HCT116 (cell line): ENCODE data around the gene MDP1. TPM values are rescaled to one million over a fixed set of nuclear protein-coding genes. Genes with fewer than 3 reads are reported as not detected.

Source experiments
- ATAC-seq: fragments of 200-7000 bp; cut with Tn5 transposase; 2 replicates; pipeline ENCODE4 v1.9.1; 2020; ENCODE audit warnings: mild to moderate bottlenecking, moderate library complexity
- BruUV-seq: library from RNA; stranded (reverse); fragments of 400-500 nt; replicated peaks from 2 replicates; lab custom pipeline; 2021; lab: Mats Ljungman, UMichigan
- CTCF ChIA-PET: fragments of 300-600 bp; sonication (Branson Sonifier 250); formaldehyde crosslinking; loops from one replicate; lab custom pipeline; 2021; ENCODE audit warnings: antibody characterized with exemption; lab: Charles Lee
- POLR2A ChIA-PET: fragments of 300-600, 350-600 bp; sonication (Branson Sonifier 250); formaldehyde crosslinking; loops from one replicate; lab custom pipeline; 2021; ENCODE audit warnings: antibody characterized with exemption; lab: Charles Lee
- RAD21 ChIA-PET, 2 experiments: fragments of 300-600 bp; sonication (Branson Sonifier 250); formaldehyde crosslinking; loops; one replicate each; lab custom pipeline; 2023; ENCODE audit warnings: low total read pairs in 2 of 2; ENCODE audit not compliant: uncharacterized antibody in 2 of 2, unreplicated experiment in 2 of 2, low non-redundant PET in 1 of 2; lab: Charles Lee
- DNase-seq: peaks from one replicate; pipeline ENCODE4 v3.0.0-alpha.2; 2010; ENCODE audit warnings: low read depth, low spot score
- H2AFZ ChIP-seq: fragments of 200-600 bp; shearing (Covaris generic), sonication (generic); 2 replicates; pipeline ENCODE4 v1.6.1; 2017; ENCODE audit warnings: low read depth, mixed run types, mixed read lengths, antibody characterized with exemption, low read length; ENCODE audit not compliant: poor library complexity, severe bottlenecking
- H3K27ac ChIP-seq: 2 replicates; pipeline ENCODE4 v1.5.1; 2012; ENCODE audit warnings: low read depth, low read length
- H3K27me3 ChIP-seq: fragments of 200-600 bp; sonication (generic); 2 replicates; pipeline ENCODE4 v1.6.1; 2016; ENCODE audit warnings: mixed run types, low read length, mixed read lengths; ENCODE audit not compliant: insufficient read depth
- H3K36me3 ChIP-seq, 2 experiments: fragments of 200-500 bp in 1 of 2; fragments of 200-600 bp in 1 of 2; sonication (Bioruptor generic) in 1 of 2; sonication (generic) in 1 of 2; 2 replicates each; pipeline versions ENCODE4 v1.5.1 to v1.6.1; 2014 to 2016; ENCODE audit warnings: low read length in 2 of 2, inconsistent platforms in 1 of 2, mixed read lengths in 1 of 2, mixed run types in 1 of 2; ENCODE audit not compliant: insufficient read depth in 2 of 2, control insufficient read depth in 1 of 2
- H3K4me1 ChIP-seq, 2 experiments: fragments of 200-600 bp in 1 of 2; sonication (generic) in 1 of 2; 2 replicates each; pipeline versions ENCODE4 v1.5.1 to v1.6.1; 2012 to 2017; ENCODE audit warnings: low read length in 2 of 2, inconsistent platforms in 1 of 2, mild to moderate bottlenecking in 1 of 2, mixed read lengths in 1 of 2, mixed run types in 1 of 2, moderate library complexity in 1 of 2; ENCODE audit not compliant: insufficient read depth in 2 of 2, control insufficient read depth in 1 of 2
- H3K4me2 ChIP-seq: fragments of 200-600 bp; sonication (generic); 2 replicates; pipeline ENCODE4 v1.6.1; 2017; ENCODE audit warnings: mixed run types, low read length, mixed read lengths
- H3K4me3 ChIP-seq, 2 experiments: fragments of 200-600 bp in 1 of 2; sonication (generic) in 1 of 2; replicated peaks in 1 of 2; 2 replicates each; pipeline ENCODE4 v1.5.1; 2011 to 2016; ENCODE audit warnings: low read length in 2 of 2, control low read depth in 1 of 2, low read depth in 1 of 2, mild to moderate bottlenecking in 1 of 2, mixed read lengths in 1 of 2, mixed run types in 1 of 2
- H3K79me2 ChIP-seq: fragments of 200-600 bp; sonication (generic); 2 replicates; pipeline ENCODE4 v1.6.1; 2017; ENCODE audit warnings: mild to moderate bottlenecking, mixed run types, low read length, moderate library complexity, mixed read lengths; ENCODE audit not compliant: insufficient read depth
- H3K9ac ChIP-seq: fragments of 200-600 bp; sonication (generic); 2 replicates; pipeline ENCODE4 v1.6.1; 2016; ENCODE audit warnings: low read length, mixed read lengths
- H3K9me2 ChIP-seq: fragments of 200-600 bp; sonication (generic), shearing (Covaris generic); 2 replicates; pipeline ENCODE4 v1.6.1; 2017; ENCODE audit warnings: mixed run types, mild to moderate bottlenecking, moderate library complexity; ENCODE audit not compliant: insufficient read depth
- H3K9me3 ChIP-seq, 2 experiments: fragments of 200-500 bp in 1 of 2; fragments of 200-600 bp in 1 of 2; sonication (Bioruptor generic) in 1 of 2; sonication (generic) in 1 of 2; 2 replicates each; pipeline ENCODE4 v1.6.1; 2014 to 2017; ENCODE audit warnings: low read length in 2 of 2, mixed read lengths in 2 of 2, inconsistent platforms in 1 of 2, low read depth in 1 of 2, mild to moderate bottlenecking in 1 of 2, mixed run types in 1 of 2, moderate library complexity in 1 of 2; ENCODE audit not compliant: control insufficient read depth in 1 of 2, insufficient read depth in 1 of 2
- H4K20me1 ChIP-seq: fragments of 200-600 bp; sonication (generic), shearing (Covaris generic); 2 replicates; pipeline ENCODE4 v1.6.1; 2017; ENCODE audit warnings: mixed run types, mild to moderate bottlenecking, moderate library complexity; ENCODE audit not compliant: insufficient read depth
- ELF1 ChIP-seq: IDR thresholded peaks from 2 replicates; pipeline ENCODE4 v1.6.1; 2012; ENCODE audit warnings: low read depth, borderline replicate concordance
- MAX ChIP-seq: IDR thresholded peaks from 2 replicates; pipeline ENCODE4 v1.6.1; 2012
- SIN3A ChIP-seq: IDR thresholded peaks from 2 replicates; pipeline ENCODE4 v1.6.1; 2012; ENCODE audit warnings: low read depth
- ZBTB33 ChIP-seq: IDR thresholded peaks from 2 replicates; pipeline ENCODE4 v1.6.1; 2011; ENCODE audit warnings: mild to moderate bottlenecking, low read length, moderate library complexity; ENCODE audit not compliant: insufficient replicate concordance; ENCODE audit errors: extremely low read depth
- ZFX ChIP-seq: fragments of 450-650 bp; IDR thresholded peaks from 2 replicates; pipeline ENCODE4 v1.6.1; 2017
- intact Hi-C: fragments of 100-400 bp; cut with micrococcal nuclease; formaldehyde crosslinking; loops from 2 replicates; pipeline ENCODE4 v1.10.0; 2022
- total RNA-seq: library from RNA; stranded (reverse); gene quantifications from one replicate; pipeline ENCODE4 v1.2.1, GENCODE V29; 2021; ENCODE audit not compliant: unreplicated experiment

The MDP1 gene
- total RNA-seq, 1 experiment from 2014 or later: 15.9 TPM

- ChIA-PET CTCF (interaction anchor here (2.1 kb wide), 1 partner anchor 10 kb away, joined by 10 read pairs; the partner anchor contains the start of gene TINF2), POLR2A (interaction anchor here (2.0 kb wide), 1 partner anchor 9 kb away, joined by 11 read pairs; the partner anchor contains the start of gene TINF2)
- TF ChIP-seq ZBTB33 (no peak), ELF1 (no peak), MAX (peak; percentile 21; the same call in 1 of the 2 replicates), SIN3A (peak; percentile 33; the same call in 1 of the 2 replicates), ZFX (peak; percentile 26; the same call in 1 of the 2 replicates)
Measured at GRCh38 chr14:24232645-24233537, 17.0 kb upstream of the MDP1 start, which contains the start of gene GMPR2. TSS of gene GMPR2 (plus strand) at chr14:24232929. CDS start at chr14:24233254, 325 bp downstream.

More at GRCh38 chr14:24232645-24233537, 17.0 kb upstream of the MDP1 start, which contains the start of gene GMPR2:
- peaks cover 14 to 23% of the 10 kb centered on the region in 2 experiments for H3K4me1 ChIP-seq
- intact Hi-C loops: loop anchor here (2.0 kb wide), 1 partner anchor 16 kb away; the partner anchor contains the start of gene MDP1
- peak within 1 kb of the TSS; percentile 96 to 100 for H3K4me3 ChIP-seq
- H3K36me3 ChIP-seq: peaks cover 24 to 31% of the 10 kb centered on the region in 2 experiments; a peak in 3 of 4 replicates
- RAD21 ChIA-PET: no interaction called here
- H4K20me1 ChIP-seq: no peaks in the 10 kb centered on the region
- peak within 1 kb of the TSS; percentile 94 for H3K27ac ChIP-seq
- peak within 1 kb of the TSS; percentile 89 for H3K4me2 ChIP-seq
- peaks cover 72% of the 10 kb centered on the region for H3K79me2 ChIP-seq
- ATAC-seq (peak; percentile 67), DNase-seq (no peak)
- H3K9me2 ChIP-seq: no peaks in the 10 kb centered on the region
- H3K27me3 ChIP-seq: no peaks in the 10 kb centered on the region
- H3K9me3 ChIP-seq: no peaks in the 10 kb centered on the region
- H3K9ac ChIP-seq: peak within 1 kb of the TSS; percentile 94
- TSS peak; percentile 63 for BruUV-seq
- peak within 1 kb of the TSS; percentile 25 for H2AFZ ChIP-seq
